Mesothelial cell of epicardium (in vitro differentiated cells): ENCODE results near the gene IL3. TPM values are rescaled to one million over a fixed set of nuclear protein-coding genes. Genes with fewer than 3 reads are reported as not detected.

ENCODE experiments used
- DNase-seq, 2 experiments: peaks; one replicate each; pipeline ENCODE4 v3.0.0; 2021; ENCODE audit warnings: low spot score in 2 of 2; ENCODE audit not compliant: unreplicated experiment in 2 of 2
- H3K27ac Mint-ChIP-seq: 2 replicates; pipeline ENCODE4 v1.8.0; 2021; ENCODE audit warnings: mixed read lengths
- H3K27me3 Mint-ChIP-seq: 2 replicates; pipeline ENCODE4 v1.8.0; 2021; ENCODE audit warnings: low read depth, mixed read lengths
- H3K36me3 Mint-ChIP-seq: 2 replicates; pipeline ENCODE4 v1.8.0; 2021; ENCODE audit warnings: mixed read lengths
- H3K4me1 Mint-ChIP-seq: 2 replicates; pipeline ENCODE4 v1.8.0; 2021; ENCODE audit warnings: mixed read lengths
- H3K4me3 Mint-ChIP-seq: 2 replicates; pipeline ENCODE4 v1.8.0; 2021; ENCODE audit warnings: mild to moderate bottlenecking, moderate library complexity, mixed read lengths
- H3K9me3 Mint-ChIP-seq: 2 replicates; pipeline ENCODE4 v1.8.0; 2021; ENCODE audit warnings: mixed read lengths
- total RNA-seq: library from RNA; stranded (reverse); gene quantifications from 3 replicates; pipeline ENCODE4 v1.2.1, GENCODE V29; 2021
- TF ChIP-seq, protein P1 (sequence below): fragments of 200-600 bp; sonication (generic); IDR thresholded peaks from one replicate; pipeline ENCODE4 v1.5.0; 2021; ENCODE audit warnings: antibody characterized with exemption; ENCODE audit not compliant: unreplicated experiment

Gene IL3
- total RNA-seq, 1 donor from 2014 or later, result not detected

DNA sequence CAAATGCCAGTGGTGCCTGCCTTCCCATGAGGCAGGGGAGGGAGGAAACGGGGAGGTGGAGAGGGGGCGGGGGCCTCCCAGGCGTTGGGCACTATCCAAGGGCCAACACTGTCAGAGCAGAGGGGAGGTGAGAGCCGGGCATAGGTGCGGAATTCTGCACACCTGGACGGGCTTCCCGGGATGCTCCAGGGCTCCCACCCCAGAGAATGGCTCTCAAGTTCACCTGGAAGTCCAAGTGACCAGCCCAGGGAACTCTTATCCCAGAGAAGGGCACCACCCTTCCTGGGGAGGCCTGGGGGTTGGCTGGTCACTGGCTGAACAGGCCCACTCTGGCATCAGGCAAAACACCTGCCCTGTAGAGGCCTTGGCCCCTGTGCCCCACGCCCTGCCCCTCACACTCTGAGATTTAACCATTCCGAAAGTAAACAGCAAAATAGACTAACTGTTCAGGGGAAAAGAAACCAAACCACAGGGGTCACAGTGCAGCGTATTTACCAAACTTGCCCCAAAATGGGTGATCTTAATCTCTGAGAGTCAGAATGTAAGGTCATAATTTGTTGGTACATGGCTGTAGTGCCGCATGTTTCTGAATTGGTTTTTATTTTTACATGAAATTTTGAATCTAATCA lies 15.9 kb downstream of the IL3 start:
- TF ChIP-seq, protein P1, sequence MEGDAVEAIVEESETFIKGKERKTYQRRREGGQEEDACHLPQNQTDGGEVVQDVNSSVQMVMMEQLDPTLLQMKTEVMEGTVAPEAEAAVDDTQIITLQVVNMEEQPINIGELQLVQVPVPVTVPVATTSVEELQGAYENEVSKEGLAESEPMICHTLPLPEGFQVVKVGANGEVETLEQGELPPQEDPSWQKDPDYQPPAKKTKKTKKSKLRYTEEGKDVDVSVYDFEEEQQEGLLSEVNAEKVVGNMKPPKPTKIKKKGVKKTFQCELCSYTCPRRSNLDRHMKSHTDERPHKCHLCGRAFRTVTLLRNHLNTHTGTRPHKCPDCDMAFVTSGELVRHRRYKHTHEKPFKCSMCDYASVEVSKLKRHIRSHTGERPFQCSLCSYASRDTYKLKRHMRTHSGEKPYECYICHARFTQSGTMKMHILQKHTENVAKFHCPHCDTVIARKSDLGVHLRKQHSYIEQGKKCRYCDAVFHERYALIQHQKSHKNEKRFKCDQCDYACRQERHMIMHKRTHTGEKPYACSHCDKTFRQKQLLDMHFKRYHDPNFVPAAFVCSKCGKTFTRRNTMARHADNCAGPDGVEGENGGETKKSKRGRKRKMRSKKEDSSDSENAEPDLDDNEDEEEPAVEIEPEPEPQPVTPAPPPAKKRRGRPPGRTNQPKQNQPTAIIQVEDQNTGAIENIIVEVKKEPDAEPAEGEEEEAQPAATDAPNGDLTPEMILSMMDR, result no peak
- no peaks in the 10 kb centered on the region for H3K36me3 Mint-ChIP-seq
- DNase-seq, result no peak
- no peaks in the 10 kb centered on the region for H3K27me3 Mint-ChIP-seq
- H3K4me3 Mint-ChIP-seq, result no peak overlapping the region
- no peak overlapping the region for H3K27ac Mint-ChIP-seq
- H3K9me3 Mint-ChIP-seq, result no peaks in the 10 kb centered on the region
- no peaks in the 10 kb centered on the region for H3K4me1 Mint-ChIP-seq

DNA sequence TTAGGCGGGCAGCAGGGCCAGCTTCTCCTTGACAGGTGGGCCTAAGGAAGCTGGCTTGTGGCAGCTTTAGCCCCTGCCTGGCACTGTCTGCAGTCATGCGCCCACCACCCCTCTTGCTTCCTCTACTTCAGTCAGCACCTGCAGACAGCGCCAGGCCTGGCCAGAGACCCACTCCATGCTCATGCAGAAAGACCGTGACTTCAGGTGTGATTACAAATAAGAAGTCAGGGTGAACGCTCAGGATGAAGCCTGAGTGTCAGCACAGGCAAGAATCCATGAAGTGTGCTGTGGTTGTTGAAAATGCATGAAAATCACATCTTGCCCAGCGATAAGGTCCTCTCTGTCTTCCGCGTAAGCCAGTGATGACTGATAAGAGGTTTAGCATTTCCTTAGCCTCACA lies 16.5 kb downstream of the IL3 start:
- H3K27ac Mint-ChIP-seq, result no peak overlapping the region
- no peaks in the 10 kb centered on the region for H3K4me1 Mint-ChIP-seq
- no peaks in the 10 kb centered on the region for H3K27me3 Mint-ChIP-seq
- H3K4me3 Mint-ChIP-seq, result no peak overlapping the region
- no peaks in the 10 kb centered on the region for H3K9me3 Mint-ChIP-seq
- DNase-seq, result no peak
- TF ChIP-seq, protein P1, result no peak
- no peaks in the 10 kb centered on the region for H3K36me3 Mint-ChIP-seq

DNA sequence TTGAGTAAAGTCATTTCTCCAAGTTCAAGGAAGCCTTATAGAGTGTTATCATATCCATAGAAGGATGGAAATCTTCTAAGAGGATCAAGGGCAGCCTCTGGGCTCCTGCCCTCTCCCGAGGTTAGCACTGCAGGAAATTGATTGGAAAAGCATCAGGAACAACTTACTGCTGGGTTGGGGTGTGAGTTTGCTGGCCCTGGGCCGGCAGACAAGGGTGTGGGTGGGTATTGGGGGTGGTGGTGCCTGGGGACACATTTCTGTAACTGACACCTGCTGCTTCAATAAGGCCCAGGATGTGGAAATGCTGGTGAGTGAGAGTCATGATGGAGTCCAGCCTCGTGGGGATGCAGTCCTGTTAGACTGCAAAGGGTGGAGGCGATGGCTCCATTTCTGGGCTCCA lies 18.6 kb downstream of the IL3 start:
- Mint-ChIP-seq H3K9me3 (no peaks in the 10 kb centered on the region), H3K27ac (no peak overlapping the region)

DNA sequence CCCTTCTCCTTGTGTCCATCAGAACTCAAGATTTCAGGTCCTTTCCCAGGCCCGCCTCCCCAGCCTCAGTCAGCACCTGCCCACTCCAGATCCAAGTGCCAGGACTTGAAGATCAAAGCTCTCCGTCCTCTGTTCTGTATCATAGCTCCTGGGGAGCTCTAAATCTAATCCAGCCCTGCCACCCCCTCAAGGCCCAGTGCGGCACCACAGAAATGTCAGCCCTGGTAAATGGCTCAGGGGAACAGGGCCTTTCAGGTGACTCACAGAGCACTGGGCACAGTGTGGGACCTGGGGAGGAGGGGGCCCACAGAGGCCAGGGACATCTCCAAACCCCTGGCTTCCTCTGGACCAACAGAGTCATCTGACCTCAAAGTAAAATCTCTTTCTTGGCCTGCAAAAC lies 19.2 kb downstream of the IL3 start:
- Mint-ChIP-seq H3K4me1 (no peaks in the 10 kb centered on the region), H3K27me3 (no peaks in the 10 kb centered on the region), H3K36me3 (no peaks in the 10 kb centered on the region), H3K4me3 (no peak overlapping the region), H3K27ac (no peak overlapping the region), H3K9me3 (no peaks in the 10 kb centered on the region)
- TF ChIP-seq, protein P1, result no peak
- no peak for DNase-seq

More for the DNA sequence above, 18.6 kb downstream of the IL3 start:
- TF ChIP-seq, protein P1, result no peak
- H3K36me3 Mint-ChIP-seq, result no peaks in the 10 kb centered on the region
- H3K4me3 Mint-ChIP-seq, result no peak overlapping the region
- no peaks in the 10 kb centered on the region for H3K4me1 Mint-ChIP-seq
- no peaks in the 10 kb centered on the region for H3K27me3 Mint-ChIP-seq
- no peak for DNase-seq

DNA sequence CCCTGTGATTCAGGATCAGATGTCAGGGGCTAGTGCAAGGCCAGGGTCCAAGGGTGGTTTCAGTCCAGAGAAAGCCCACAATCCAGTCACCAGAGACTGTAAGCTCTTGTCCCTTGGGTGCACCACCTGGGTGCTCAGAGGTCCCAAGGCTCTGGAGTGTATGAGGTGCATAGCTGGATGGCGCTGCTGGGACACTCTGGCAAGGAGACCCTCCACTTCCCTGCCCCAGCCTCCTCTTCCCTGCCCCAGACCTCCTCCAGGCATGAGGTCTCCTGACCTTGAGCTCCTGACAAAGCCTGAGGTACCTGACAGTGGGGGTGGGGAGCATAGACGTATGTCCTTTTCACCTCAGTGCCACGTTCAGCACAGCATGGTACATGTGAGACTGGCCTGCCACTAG lies 20.1 kb downstream of the IL3 start:
- TF ChIP-seq, protein P1, result no peak
- Mint-ChIP-seq H3K36me3 (no peaks in the 10 kb centered on the region), H3K27me3 (no peaks in the 10 kb centered on the region)

DNA sequence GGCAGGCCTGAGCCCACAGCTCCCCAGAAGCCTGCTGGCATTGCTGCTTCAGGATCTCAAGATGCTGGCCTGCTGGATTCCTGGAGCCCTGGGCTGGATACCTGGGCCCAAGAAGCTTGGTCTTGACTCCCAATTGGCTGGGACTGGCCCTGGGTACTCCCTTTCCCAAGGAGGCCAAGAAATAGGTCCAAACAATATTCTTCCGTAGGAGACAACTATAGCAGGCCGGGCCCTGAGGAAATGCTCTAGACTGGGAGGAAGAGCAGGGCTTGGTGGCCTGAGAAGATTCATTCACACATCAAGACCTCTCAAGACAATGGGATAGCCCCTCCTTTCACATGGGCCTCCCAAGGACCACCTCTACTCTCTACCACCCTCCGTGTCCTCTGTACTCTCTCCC lies 21.0 kb downstream of the IL3 start:
- Mint-ChIP-seq H3K4me3 (no peak overlapping the region), H3K27ac (no peak overlapping the region), H3K9me3 (no peaks in the 10 kb centered on the region), H3K4me1 (peaks cover 6% of the 10 kb centered on the region), H3K27me3 (no peaks in the 10 kb centered on the region), H3K36me3 (no peaks in the 10 kb centered on the region)
- TF ChIP-seq, protein P1, result no peak
- DNase-seq, result no peak

More for the DNA sequence above, 20.1 kb downstream of the IL3 start:
- H3K4me3 Mint-ChIP-seq, result no peak overlapping the region
- H3K9me3 Mint-ChIP-seq, result no peaks in the 10 kb centered on the region
- no peak overlapping the region for H3K27ac Mint-ChIP-seq
- DNase-seq, result no peak
- no peaks in the 10 kb centered on the region for H3K4me1 Mint-ChIP-seq
